B cell (primary cell): ENCODE results near the gene STX2. TPM values are rescaled to one million over a fixed set of nuclear protein-coding genes. Genes with fewer than 3 reads are reported as not detected.
"Not testable (repeated sequence)": the region's sequence is repeated elsewhere in the genome, so short reads cannot be mapped to it uniquely, and the experiment has no call there.

ENCODE experiments used
- ATAC-seq: fragments of 200-7000 bp; cut with Tn5 transposase; one replicate; pipeline ENCODE4 v1.10.0; 2021; ENCODE audit warnings: low read depth, mild to moderate bottlenecking, moderate number of reproducible peaks, moderate library complexity
- CTCF ChIA-PET: fragments of 350-600 bp; sonication (Branson Sonifier 250); formaldehyde crosslinking; loops from one replicate; lab custom pipeline; 2021; ENCODE audit warnings: antibody characterized with exemption, inconsistent platforms; lab: Charles Lee
- POLR2A ChIA-PET: fragments of 350-600 bp; sonication (Branson Sonifier 250); formaldehyde crosslinking; loops from one replicate; lab custom pipeline; 2021; ENCODE audit warnings: antibody characterized with exemption; lab: Charles Lee
- DNase-seq: peaks from one replicate; pipeline ENCODE4 v3.0.0; 2013
- H2AFZ ChIP-seq: 2 replicates; pipeline ENCODE4 v1.6.1; 2012; ENCODE audit warnings: mild to moderate bottlenecking, low read depth, low read length; ENCODE audit not compliant: insufficient read depth, poor library complexity, severe bottlenecking
- H3K27ac ChIP-seq, 2 donors: 1 replicate in 1 of 2; 2 replicates in 1 of 2; pipeline ENCODE4 v1.5.1; 2012 to 2013; ENCODE audit warnings: low read length in 2 of 2, mild to moderate bottlenecking in 2 of 2, moderate library complexity in 1 of 2
- H3K27me3 ChIP-seq, 4 experiments: fragments of 200-600 bp in 1 of 4; sonication (generic) in 1 of 4; replicated peaks in 1 of 4; 1 replicate in 2 of 4; 2 replicates in 2 of 4; pipeline versions ENCODE4 v1.6.1 to v1.7.0; 2013 to 2016; ENCODE audit warnings: low read length in 3 of 4, mild to moderate bottlenecking in 2 of 4, mixed read lengths in 1 of 4, moderate library complexity in 1 of 4; ENCODE audit not compliant: insufficient read depth in 4 of 4, control insufficient read depth in 3 of 4; ENCODE audit errors: control extremely low read depth in 1 of 4
- H3K36me3 ChIP-seq, 2 experiments: replicated peaks in 1 of 2; 1 replicate in 1 of 2; 2 replicates in 1 of 2; pipeline versions ENCODE4 v1.6.1 to v1.7.1; 2013; ENCODE audit warnings: low read length in 1 of 2; ENCODE audit not compliant: insufficient read depth in 2 of 2, control insufficient read depth in 1 of 2; ENCODE audit errors: control extremely low read depth in 1 of 2, extremely low read depth in 1 of 2
- H3K4me1 ChIP-seq, 2 donors: fragments of 200-600 bp in 1 of 2; sonication (generic) in 1 of 2; 1 replicate in 1 of 2; 2 replicates in 1 of 2; pipeline versions ENCODE4 v1.5.1 to v1.6.1; 2013 to 2017; ENCODE audit warnings: low read length in 2 of 2; ENCODE audit not compliant: control insufficient read depth in 2 of 2, insufficient read depth in 2 of 2
- H3K4me2 ChIP-seq: replicated peaks from 2 replicates; pipeline ENCODE3; 2012; ENCODE audit warnings: mild to moderate bottlenecking, low read depth, low read length; ENCODE audit not compliant: poor library complexity, severe bottlenecking
- H3K4me3 ChIP-seq, 5 experiments: fragments of 200-600 bp in 1 of 5; sonication (generic) in 1 of 5; 1 replicate in 3 of 5; 2 replicates in 2 of 5; pipeline versions ENCODE4 v1.5.1 to v1.7.0; 2011 to 2016; ENCODE audit warnings: low read length in 4 of 5, mild to moderate bottlenecking in 4 of 5, low read depth in 2 of 5, control low read depth in 1 of 5, moderate library complexity in 1 of 5; ENCODE audit not compliant: insufficient read depth in 1 of 5; ENCODE audit errors: control extremely low read depth in 1 of 5, extremely low read depth in 1 of 5
- H3K79me2 ChIP-seq: fragments of 200-600 bp; sonication (generic); one replicate; pipeline ENCODE4 v1.6.0; 2016; ENCODE audit warnings: low read length; ENCODE audit not compliant: control insufficient read depth, insufficient read depth
- H3K9ac ChIP-seq: fragments of 200-600 bp; sonication (generic); 2 replicates; pipeline ENCODE4 v1.6.1; 2017; ENCODE audit warnings: mild to moderate bottlenecking, low read length, moderate library complexity
- H3K9me3 ChIP-seq, 3 donors: one replicate each; pipeline versions ENCODE4 v1.6.1 to v1.7.1; 2013; ENCODE audit warnings: low read length in 2 of 3; ENCODE audit not compliant: control insufficient read depth in 2 of 3, insufficient read depth in 1 of 3; ENCODE audit errors: control extremely low read depth in 1 of 3
- H4K20me1 ChIP-seq: 2 replicates; pipeline ENCODE4 v1.6.0; 2012; ENCODE audit warnings: mild to moderate bottlenecking, low read length; ENCODE audit not compliant: insufficient read depth, control insufficient read depth, poor library complexity, severe bottlenecking
- H3K27ac Mint-ChIP-seq: one replicate; pipeline ENCODE4 v1.8.0; 2021; ENCODE audit warnings: mixed read lengths
- H3K27me3 Mint-ChIP-seq: one replicate; pipeline ENCODE4 v1.8.0; 2021; ENCODE audit warnings: mixed read lengths
- H3K4me1 Mint-ChIP-seq: one replicate; pipeline ENCODE4 v1.8.0; 2021; ENCODE audit warnings: mixed read lengths
- H3K4me3 Mint-ChIP-seq: one replicate; pipeline ENCODE4 v1.8.0; 2021; ENCODE audit warnings: mixed read lengths
- H3K9me3 Mint-ChIP-seq: one replicate; pipeline ENCODE4 v1.8.0; 2022; ENCODE audit warnings: mixed read lengths; ENCODE audit not compliant: insufficient read depth
- EZH2 ChIP-seq: IDR thresholded peaks from 2 replicates; pipeline ENCODE4 v1.6.1; 2012; ENCODE audit warnings: borderline replicate concordance, low read depth, mild to moderate bottlenecking, moderate library complexity, low read length; ENCODE audit not compliant: insufficient read depth, poor library complexity, severe bottlenecking
- WGBS: methylation state at CpG from one replicate; pipeline ENCODE4 v1.1.5; 2013; ENCODE audit warnings: missing lambda C conversion rate; ENCODE audit not compliant: insufficient coverage; 5-methylcytosine and 5-hydroxymethylcytosine counted together
- intact Hi-C: fragments of 100-400 bp; cut with micrococcal nuclease; formaldehyde crosslinking; loops from one replicate; pipeline ENCODE4 v1.10.0; 2022
- polyA plus RNA-seq: library from polyadenylated mRNA; depleted of rRNA; stranded (reverse); fragments of >200 nt; gene quantifications from 2 replicates; pipeline ENCODE4 v1.2.3, GENCODE V29; 2012
- total RNA-seq, 2 donors: library from RNA; stranded (reverse); fragments of 120-200 nt in 1 of 2; gene quantifications; 1 replicate in 1 of 2; 2 replicates in 1 of 2; pipeline versions ENCODE4 v1.2.3 to v1.2.4, GENCODE V29; 2013 to 2022
- TF ChIP-seq, protein P1 (sequence below): fragments of 200-600 bp; IDR thresholded peaks from one replicate; pipeline ENCODE4 v1.8.0; 2022; ENCODE audit warnings: antibody characterized with exemption, mild to moderate bottlenecking

The STX2 gene
- total and polyA plus RNA-seq, 2 donors (not counting 1 experiment from before 2014, with no cell fraction given) = 12.7 to 19.8 TPM

DNA sequence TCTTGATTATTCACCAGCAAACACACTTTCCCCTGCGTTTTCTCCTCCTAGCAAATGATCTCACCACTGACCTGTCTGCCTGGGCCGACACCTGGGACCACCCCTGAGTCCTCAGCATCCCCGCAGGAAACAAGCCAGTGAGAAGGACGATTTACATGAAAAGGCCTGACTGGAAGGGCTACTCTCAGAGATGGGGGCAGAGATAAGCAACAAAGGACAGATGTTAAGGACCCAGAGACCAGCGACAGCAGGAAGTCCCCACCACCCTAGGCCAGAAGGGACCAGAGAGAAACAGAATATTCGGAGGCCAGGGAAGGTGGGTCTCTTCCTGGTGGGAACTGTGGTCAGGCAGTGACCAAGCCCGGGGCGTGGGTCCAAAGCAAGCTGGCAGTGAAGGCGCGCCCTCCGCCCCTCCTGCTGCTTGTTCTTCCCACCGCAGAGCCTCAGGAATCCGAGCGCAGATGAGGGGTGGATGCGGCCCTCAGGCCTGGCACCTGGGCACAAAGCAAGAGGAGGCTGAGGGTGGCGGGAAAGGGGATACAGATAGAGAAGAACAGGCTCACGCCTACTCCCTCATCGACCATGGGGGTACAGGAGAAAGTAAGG lies 55.8 kb downstream of the STX2 start:
- H3K4me2 ChIP-seq = no peak overlapping the region
- no peak overlapping the region for H3K4me3 ChIP-seq
- H3K9ac ChIP-seq = no peak overlapping the region
- H3K4me1 Mint-ChIP-seq = no peaks in the 10 kb centered on the region
- H3K27me3 ChIP-seq = no peaks in the 10 kb centered on the region
- H2AFZ ChIP-seq = no peak overlapping the region
- peaks cover 0 to 29% (median 15%) of the 10 kb centered on the region in 3 donors for H3K9me3 ChIP-seq
- no peaks in the 10 kb centered on the region for H3K36me3 ChIP-seq
- no peak overlapping the region for H3K27ac Mint-ChIP-seq
- WGBS = 89% methylated on average over 13 of the region's 18 CpGs
- H3K4me3 Mint-ChIP-seq = no peak overlapping the region
- H3K4me1 ChIP-seq = no peaks in the 10 kb centered on the region
- ChIA-PET POLR2A (no interaction called here), CTCF (no interaction called here)
- H3K9me3 Mint-ChIP-seq = peaks cover 7% of the 10 kb centered on the region
- intact Hi-C loops = no loop called here
- ATAC-seq (no peak), DNase-seq (no peak)
- peaks cover 12% of the 10 kb centered on the region for H3K27me3 Mint-ChIP-seq
- TF ChIP-seq, protein P1, sequence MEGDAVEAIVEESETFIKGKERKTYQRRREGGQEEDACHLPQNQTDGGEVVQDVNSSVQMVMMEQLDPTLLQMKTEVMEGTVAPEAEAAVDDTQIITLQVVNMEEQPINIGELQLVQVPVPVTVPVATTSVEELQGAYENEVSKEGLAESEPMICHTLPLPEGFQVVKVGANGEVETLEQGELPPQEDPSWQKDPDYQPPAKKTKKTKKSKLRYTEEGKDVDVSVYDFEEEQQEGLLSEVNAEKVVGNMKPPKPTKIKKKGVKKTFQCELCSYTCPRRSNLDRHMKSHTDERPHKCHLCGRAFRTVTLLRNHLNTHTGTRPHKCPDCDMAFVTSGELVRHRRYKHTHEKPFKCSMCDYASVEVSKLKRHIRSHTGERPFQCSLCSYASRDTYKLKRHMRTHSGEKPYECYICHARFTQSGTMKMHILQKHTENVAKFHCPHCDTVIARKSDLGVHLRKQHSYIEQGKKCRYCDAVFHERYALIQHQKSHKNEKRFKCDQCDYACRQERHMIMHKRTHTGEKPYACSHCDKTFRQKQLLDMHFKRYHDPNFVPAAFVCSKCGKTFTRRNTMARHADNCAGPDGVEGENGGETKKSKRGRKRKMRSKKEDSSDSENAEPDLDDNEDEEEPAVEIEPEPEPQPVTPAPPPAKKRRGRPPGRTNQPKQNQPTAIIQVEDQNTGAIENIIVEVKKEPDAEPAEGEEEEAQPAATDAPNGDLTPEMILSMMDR = no peak
- TF ChIP-seq EZH2 = no peak
- H3K79me2 ChIP-seq = no peaks in the 10 kb centered on the region
- no peaks in the 10 kb centered on the region for H4K20me1 ChIP-seq
- no peak overlapping the region for H3K27ac ChIP-seq

DNA sequence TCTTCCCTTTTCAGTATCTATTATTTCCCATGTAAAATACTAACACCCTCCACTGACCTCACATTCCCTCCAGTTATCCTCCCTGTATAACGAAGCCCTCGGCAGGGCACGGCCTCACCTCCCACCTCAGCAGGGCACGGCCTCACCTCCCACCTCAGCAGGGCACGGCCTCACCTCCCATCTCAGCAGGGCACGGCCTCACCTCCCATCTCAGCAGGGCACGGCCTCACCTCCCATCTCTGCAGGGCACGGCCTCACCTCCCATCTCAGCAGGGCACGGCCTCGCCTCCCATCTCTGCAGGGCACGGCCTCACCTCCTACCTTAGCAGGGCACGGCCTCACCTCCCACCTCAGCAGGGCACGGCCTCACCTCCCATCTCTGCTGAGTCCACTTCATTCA lies 56.8 kb downstream of the STX2 start:
- H3K4me1 ChIP-seq, H3K9me3 Mint-ChIP-seq, H3K27me3 ChIP-seq, H3K36me3 ChIP-seq, H3K9ac ChIP-seq, intact Hi-C loops, H3K4me2 ChIP-seq, H3K27ac ChIP-seq, ATAC-seq, H2AFZ ChIP-seq, H3K4me3 Mint-ChIP-seq, H4K20me1 ChIP-seq, H3K4me3 ChIP-seq, H3K79me2 ChIP-seq, CTCF ChIA-PET, H3K27ac Mint-ChIP-seq, POLR2A ChIA-PET, H3K4me1 Mint-ChIP-seq, DNase-seq: not testable (repeated sequence)
- peaks cover 0 to 37% (median 17%) of the 10 kb centered on the region in 3 donors for H3K9me3 ChIP-seq
- H3K27me3 Mint-ChIP-seq = peaks cover 19% of the 10 kb centered on the region
- WGBS = 93% methylated on average over 11 of the region's 13 CpGs
